GM18508 (cell line): ENCODE measurements around the gene IKZF2.

ENCODE experiments used
- ATAC-seq: cut with Tn5 transposase; IDR thresholded peaks from one replicate; pipeline ENCODE4 v1.9.1; 2021; ENCODE audit warnings: moderate number of reproducible peaks; ENCODE audit not compliant: insufficient read depth, unreplicated experiment

The IKZF2 gene

GRCh38 chr2:213156717-213157116 is 5.3 kb upstream of the IKZF2 start:
- no peak for ATAC-seq

- no peak for ATAC-seq
These were observed 1.5 kb upstream of the IKZF2 start for GRCh38 chr2:213152888-213153287.

- no peak for ATAC-seq
These were observed 818 bp upstream of the IKZF2 start for GRCh38 chr2:213152065-213152794.

- ATAC-seq, result no peak
These were observed 906 bp downstream of the IKZF2 start for GRCh38 chr2:213150315-213151097.

- ATAC-seq, result no peak
These were observed 1.5 kb downstream of the IKZF2 start for GRCh38 chr2:213149949-213150314.

- ATAC-seq, result no peak
These were observed 2.0 kb downstream of the IKZF2 start for GRCh38 chr2:213149294-213149875.

- ATAC-seq, result no peak
These were observed 2.7 kb downstream of the IKZF2 start for GRCh38 chr2:213148572-213149261.

GRCh38 chr2:213147538-213147937 is 3.9 kb downstream of the IKZF2 start:
- ATAC-seq, result no peak

GRCh38 chr2:213145715-213146242 is 5.6 kb downstream of the IKZF2 start:
- no peak for ATAC-seq

GRCh38 chr2:213137064-213137463 is 14.3 kb downstream of the IKZF2 start:
- no peak for ATAC-seq

- ATAC-seq, result no peak
These were observed 22.1 kb downstream of the IKZF2 start for GRCh38 chr2:213129311-213129710.

GRCh38 chr2:213125646-213126347 is 25.6 kb downstream of the IKZF2 start:
- no peak for ATAC-seq

GRCh38 chr2:213122725-213123124 is 28.7 kb downstream of the IKZF2 start:
- ATAC-seq, result no peak

GRCh38 chr2:213121690-213122089 is 29.7 kb downstream of the IKZF2 start:
- ATAC-seq, result no peak

GRCh38 chr2:213119061-213119809 is 32.2 kb downstream of the IKZF2 start:
- peak; percentile 61 for ATAC-seq

- no peak for ATAC-seq
These were observed 43.1 kb downstream of the IKZF2 start for GRCh38 chr2:213108308-213108707.

GRCh38 chr2:213107728-213108127 is 43.7 kb downstream of the IKZF2 start:
- no peak for ATAC-seq

GRCh38 chr2:213105212-213105611 is 46.2 kb downstream of the IKZF2 start:
- ATAC-seq, result no peak

GRCh38 chr2:213104903-213105202 is 46.6 kb downstream of the IKZF2 start:
- ATAC-seq, result no peak
